GM10266 (cell line): ENCODE measurements around the gene SRRM3.
A peak's percentile ranks its signal among the peaks of the same experiment; 100 is the strongest.

ENCODE experiments used
- DNase-seq: peaks from one replicate; pipeline ENCODE4 v3.0.0; 2012; ENCODE audit errors: extremely low spot score
- CTCF ChIP-seq: IDR thresholded peaks from 2 replicates; pipeline ENCODE4 v1.5.1; 2012; ENCODE audit warnings: mild to moderate bottlenecking, low read depth; ENCODE audit not compliant: control insufficient read depth, insufficient read depth; ENCODE audit errors: missing control alignments

The SRRM3 gene

GRCh38 chr7:76293407-76293901, 91.8 kb downstream of the SRRM3 start:
- no peak for TF ChIP-seq CTCF
- no peak for DNase-seq

GRCh38 chr7:76294344-76295024, 92.8 kb downstream of the SRRM3 start:
- TF ChIP-seq CTCF: no peak
- DNase-seq: no peak

- DNase-seq: no peak
Observed at GRCh38 chr7:76296743-76297740, 95.3 kb downstream of the SRRM3 start.

GRCh38 chr7:76300166-76300731, 98.6 kb downstream of the SRRM3 start:
- TF ChIP-seq CTCF: no peak
- no peak for DNase-seq

More at GRCh38 chr7:76296743-76297740, 95.3 kb downstream of the SRRM3 start:
- no peak for TF ChIP-seq CTCF

GRCh38 chr7:76301000-76301399, 99.3 kb downstream of the SRRM3 start:
- no peak for TF ChIP-seq CTCF
- DNase-seq: no peak

- DNase-seq: peak; percentile 93
- TF ChIP-seq CTCF: peak; percentile 3
Observed at GRCh38 chr7:76302347-76303201, 100.9 kb downstream of the SRRM3 start, which contains the start of gene HSPB1. TSS of gene HSPB1 (plus strand) at chr7:76302673. CDS start at chr7:76302713, 40 bp downstream.
